HG03097 (cell line): ENCODE measurements around the gene DNLZ.
"Not testable (repeated sequence)": the region's sequence is repeated elsewhere in the genome, so short reads cannot be mapped to it uniquely, and the experiment has no call there.

ENCODE experiments used
- ATAC-seq: cut with Tn5 transposase; IDR thresholded peaks from one replicate; pipeline ENCODE4 v1.9.1; 2021; ENCODE audit not compliant: unreplicated experiment, low FRiP score

DNLZ gene

DNA sequence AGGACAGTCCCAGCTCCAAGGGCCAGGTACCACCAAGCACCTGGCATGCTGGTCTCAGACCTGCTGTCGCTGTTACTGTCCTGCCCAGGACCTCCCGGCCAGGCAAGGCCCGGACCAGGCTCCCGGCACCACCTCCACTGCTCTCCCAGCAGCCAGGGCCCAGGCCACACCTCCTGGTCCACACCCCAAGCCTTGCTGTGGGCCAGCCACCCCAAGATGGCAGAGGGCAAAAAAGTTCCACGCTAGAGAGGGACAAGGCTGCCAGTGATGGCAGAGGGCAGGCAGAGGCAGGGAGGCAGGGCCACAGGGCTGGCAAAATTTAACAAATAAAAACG lies 1.1 kb downstream of the DNLZ start:
- no peak for ATAC-seq

- no peak for ATAC-seq
These were observed 1.6 kb downstream of the DNLZ start for GRCh38 chr9:136361754-136362449.

GRCh38 chr9:136361047-136361753 lies 2.3 kb downstream of the DNLZ start:
- no peak for ATAC-seq

GRCh38 chr9:136359774-136360718 lies 3.5 kb downstream of the DNLZ start:
- ATAC-seq, result no peak

DNA sequence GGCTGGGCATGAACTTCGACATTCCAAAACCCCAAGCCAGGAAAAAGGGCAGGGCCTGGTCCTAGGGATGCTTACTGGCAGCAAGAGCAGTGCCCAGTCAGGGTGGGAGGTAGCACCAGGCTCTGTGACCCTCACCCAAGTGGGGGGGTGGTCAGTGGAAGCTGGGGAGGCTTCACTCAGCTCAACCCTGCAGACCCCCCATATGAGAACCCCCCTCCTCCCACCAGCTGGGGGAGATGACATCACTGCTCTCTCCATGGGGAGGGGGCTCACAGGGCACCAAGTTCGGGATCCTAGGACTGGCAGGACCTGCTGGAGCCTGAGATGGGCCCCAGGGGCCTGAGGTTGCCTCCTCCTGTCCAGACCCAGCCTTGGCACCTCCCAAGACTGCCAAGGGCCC lies 4.7 kb downstream of the DNLZ start:
- ATAC-seq, result no peak

- ATAC-seq, result no peak
These were observed 5.5 kb downstream of the DNLZ start for GRCh38 chr9:136358016-136358415.

DNA sequence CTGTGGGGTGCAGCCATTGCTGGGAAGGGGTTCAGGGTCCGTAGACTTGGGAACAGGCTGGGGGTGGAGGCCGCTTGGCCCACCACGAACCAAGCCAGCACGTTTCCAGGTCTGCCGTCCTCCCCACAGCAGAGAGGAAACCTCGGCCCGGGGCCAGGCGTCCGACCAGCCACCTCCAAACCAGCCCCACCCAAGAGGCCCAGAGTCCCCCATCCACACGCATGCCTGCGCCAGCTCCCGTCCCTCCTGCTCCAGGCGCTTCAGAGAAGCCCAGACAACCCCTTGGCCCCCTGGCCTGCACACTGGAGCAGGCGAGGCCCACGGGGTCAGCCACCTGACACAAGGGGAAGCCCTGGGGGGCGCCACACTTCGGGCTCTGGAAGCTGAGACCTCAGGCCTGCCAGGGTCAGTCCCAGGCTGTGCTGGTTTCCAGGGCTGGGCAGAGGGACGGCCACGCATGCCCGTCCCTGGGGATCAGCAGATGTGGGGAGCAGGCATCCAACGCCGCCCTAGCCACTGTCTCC lies 6.3 kb downstream of the DNLZ start:
- no peak for ATAC-seq

DNA sequence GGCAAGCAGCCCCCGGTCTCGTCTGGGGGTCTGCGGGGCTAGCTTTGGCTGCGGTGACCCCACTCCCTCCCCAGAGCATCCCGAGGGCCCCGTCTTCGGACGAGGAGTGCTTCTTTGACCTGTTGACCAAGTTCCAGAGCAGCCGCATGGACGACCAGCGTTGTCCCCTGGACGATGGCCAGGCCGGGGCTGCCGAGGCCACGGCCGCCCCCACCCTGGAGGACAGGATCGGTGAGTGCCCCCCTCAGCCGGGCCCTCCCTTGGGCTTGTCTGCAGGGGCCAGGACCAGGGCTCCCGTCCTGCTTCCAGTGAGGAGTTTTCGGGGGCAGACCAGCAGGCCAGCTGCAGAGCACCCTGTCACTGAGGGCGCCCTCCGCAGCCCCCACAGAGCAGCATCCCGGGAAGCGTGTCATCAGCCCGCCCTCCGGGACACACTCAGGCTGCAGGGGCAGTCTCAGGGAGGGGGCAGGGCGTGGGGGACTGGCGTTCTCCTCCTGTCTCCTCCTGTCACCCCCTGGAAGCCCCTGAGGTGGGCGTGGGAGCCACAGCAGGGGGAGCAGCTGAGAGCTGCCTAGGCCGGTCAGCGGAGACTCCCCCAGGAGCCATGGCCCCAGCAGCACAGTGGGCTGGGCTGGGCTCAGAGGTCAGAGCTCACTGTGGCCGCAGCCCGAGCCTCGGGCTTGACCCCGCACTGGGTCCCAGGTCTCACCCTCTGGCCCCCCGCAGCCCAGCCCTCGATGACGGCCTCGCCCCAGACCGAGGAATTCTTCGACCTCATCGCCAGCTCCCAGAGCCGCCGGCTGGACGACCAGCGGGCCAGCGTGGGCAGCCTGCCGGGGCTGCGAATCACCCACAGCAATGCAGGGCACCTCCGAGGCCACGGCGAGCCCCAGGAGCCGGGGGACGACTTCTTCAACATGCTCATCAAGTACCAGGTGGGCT lies 7.7 kb downstream of the DNLZ start:
- ATAC-seq, result no peak

DNA sequence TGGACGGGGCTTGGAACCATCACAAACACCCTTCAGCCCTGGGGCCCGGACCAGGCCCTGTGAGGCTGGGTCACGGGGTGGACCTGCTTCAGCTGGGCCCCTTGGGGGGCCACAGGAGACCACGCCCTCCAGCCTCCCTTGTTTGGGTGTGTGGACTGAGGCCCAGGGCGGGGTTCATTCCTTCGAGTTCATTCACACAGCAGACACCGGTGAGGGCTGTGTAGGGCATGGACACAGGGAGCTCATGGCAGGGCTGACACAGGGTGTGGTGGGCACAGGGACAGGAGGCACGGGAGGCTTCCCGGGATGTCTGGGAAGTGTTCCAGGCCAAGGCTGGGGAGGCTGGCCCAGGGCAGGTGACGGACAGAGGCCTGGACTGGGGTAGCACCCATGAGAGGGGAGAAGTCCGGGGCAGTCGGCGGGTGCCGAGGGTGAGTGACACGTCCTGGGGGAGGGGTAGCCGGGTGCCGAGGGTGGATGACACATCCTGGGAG lies 8.9 kb downstream of the DNLZ start:
- no peak for ATAC-seq

DNA sequence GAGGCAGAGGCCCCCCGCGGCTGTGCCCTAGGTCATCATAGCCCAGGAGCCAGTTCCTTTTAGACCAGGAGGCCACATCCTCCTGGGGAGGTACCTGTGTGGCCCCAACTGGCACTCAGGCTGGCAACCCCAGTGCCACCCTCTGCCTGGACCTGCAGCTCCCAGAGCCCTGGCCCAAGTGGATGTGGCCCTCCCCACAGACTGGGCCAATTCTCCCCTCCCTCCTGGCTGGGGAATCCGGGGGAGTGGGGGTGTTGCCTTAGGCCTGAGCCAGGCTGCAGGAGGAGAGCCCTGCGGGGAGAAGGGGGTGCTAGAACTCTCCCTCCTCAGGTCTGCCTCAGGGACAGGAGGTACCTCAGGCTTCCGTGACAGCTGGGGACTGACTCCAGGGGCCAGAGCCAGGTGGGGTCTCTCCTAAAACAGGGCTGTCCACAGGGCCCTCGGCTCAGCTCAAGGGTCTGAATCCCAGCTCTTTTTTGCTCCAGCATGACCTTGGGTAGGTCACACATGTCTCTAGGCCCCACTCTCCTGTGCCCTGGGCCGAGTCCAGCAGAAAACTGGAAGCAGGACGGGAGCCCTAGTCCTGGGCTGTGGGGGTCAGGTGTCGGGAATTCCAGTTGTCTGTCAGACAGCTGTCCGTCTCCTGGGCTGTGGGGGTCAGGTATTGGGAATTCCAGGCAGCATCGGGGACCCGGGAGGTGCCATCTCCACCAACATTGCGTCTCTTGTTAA lies 9.6 kb downstream of the DNLZ start:
- no peak for ATAC-seq

DNA sequence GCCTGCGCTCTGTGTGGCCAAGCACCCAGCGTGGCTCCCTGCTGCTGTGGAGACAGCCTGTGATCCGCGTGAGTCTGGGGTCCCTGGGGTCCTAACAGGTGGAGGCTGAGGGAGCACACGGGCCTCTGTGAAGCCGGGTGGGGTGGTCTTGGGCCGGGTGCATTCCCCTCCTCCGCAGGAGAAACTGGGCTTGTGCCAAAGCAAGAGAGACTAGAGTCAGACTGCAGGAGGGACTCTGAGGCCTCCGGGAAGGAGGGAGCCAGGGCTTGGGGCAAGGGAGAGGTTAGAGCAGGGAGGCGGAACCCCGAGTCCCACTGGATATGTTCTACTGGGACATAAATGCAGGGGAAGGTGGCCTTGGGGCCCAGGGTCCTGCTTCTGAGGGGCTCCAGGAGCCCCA lies 10.5 kb downstream of the DNLZ start:
- ATAC-seq, result no peak

DNA sequence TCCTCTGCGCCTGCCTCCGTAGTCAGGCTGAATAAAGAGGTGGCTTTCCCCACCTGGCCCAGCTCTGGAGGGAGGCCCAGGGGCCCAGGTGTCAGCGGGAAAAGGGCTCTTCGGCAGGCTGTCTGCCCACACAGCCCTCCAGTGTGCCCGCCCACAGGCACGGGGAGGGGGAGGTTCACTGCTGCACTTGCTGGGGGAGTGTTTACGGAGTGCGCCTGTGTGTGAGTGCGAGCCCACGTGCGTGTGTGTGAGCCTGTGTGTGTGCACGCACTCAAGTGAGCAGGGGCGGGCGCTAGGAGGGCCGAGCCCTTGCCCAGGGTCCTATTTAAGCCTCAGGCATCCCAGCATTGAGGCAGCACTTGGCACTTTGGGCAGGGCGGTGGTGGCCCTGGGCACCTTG lies 10.9 kb downstream of the DNLZ start:
- no peak for ATAC-seq

- ATAC-seq, result not testable (repeated sequence)
These were observed 11.7 kb downstream of the DNLZ start for GRCh38 chr9:136351868-136352267.

DNA sequence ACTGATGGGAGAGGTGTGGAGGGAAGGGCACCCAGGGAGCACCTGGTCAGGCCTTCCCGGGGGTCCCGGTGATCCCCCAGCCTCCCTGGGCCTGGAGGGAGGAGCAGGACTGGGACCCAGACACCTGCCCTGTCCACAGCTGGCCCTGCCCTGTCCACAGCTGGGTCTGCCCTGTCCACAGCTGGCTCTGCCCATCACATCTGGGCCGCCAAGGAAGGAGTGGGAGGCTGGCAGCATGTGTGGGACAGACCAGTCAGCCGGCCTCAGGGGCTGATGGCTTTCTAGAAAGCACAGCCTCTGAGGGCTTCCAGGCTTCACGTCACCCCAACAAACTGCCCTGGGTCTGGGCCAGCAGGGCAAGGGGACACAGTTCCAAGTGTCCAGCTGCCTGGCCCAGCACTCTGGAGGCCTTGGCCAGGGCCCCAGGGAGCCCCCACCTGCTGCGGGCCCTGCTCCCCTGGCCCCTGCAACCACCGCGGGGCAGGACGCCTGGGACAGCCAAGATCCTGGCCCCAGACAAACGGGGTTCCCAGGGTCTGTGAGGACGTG lies 12.2 kb downstream of the DNLZ start:
- no peak for ATAC-seq

DNA sequence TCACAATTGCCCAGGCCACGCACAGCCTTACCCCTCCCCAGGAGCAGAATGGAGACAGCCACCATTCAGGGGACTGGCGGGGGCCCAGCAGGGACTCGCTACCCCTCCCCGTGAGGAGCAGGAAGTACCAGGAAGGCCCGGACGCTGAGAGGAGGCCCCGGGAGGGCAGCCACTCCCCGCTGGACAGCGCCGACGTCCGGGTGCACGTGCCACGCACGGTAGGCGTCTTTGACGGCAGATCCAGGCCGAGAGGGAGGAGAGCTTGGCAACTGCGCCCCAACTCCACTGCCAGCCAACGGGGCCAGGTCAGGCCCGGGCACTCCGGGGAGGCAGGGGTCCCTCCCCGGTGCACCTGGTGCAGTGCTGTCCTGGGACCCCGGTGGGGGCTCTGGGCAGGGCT lies 14.0 kb downstream of the DNLZ start:
- no peak for ATAC-seq

DNA sequence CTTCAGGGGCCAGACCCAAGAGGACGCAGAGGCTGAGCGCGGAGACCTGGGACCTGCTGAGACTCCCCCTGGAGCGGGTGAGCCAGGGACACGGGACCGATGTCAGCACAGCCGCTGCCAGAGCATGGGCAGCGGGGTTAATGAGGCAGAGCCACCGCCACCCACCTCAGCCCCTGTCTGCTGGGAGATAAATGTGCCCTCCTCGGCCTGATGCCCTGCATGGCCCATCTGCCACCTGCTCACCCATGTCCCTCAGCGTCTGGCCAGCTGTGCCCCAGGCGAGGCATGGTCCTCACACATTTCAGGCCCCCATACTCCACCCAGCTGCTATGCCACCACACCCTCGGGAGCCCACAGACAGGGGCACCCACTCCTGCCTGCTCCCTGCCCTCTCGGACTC lies 14.9 kb downstream of the DNLZ start:
- ATAC-seq, result no peak

- ATAC-seq, result no peak
These were observed 15.9 kb downstream of the DNLZ start for GRCh38 chr9:136347472-136348256.

- no peak for ATAC-seq
These were observed 16.5 kb downstream of the DNLZ start for GRCh38 chr9:136346927-136347465.
